Measurements from ENCODE around the gene DIAPH1.

DNA sequence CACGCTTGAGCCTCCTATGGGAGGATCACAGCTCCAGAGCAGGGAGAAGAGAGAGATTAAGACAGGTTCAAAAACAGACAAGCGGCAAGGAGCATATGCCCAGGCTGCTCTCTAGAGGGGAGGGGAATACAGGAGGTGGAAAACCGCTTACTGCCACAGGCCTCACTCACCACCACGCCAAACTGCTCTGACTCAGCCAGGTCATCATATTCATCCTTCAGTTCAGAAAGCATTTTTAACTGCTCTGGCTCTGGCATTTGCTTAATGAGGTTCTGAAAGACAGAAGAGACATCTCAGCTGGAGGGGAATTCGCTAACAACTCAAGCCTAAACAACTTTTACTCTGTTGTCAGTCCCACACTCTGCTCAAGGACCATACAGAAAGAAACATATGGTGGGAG, 89.8 kb downstream of the DIAPH1 start:
- TF ChIP-seq, protein P1, sequence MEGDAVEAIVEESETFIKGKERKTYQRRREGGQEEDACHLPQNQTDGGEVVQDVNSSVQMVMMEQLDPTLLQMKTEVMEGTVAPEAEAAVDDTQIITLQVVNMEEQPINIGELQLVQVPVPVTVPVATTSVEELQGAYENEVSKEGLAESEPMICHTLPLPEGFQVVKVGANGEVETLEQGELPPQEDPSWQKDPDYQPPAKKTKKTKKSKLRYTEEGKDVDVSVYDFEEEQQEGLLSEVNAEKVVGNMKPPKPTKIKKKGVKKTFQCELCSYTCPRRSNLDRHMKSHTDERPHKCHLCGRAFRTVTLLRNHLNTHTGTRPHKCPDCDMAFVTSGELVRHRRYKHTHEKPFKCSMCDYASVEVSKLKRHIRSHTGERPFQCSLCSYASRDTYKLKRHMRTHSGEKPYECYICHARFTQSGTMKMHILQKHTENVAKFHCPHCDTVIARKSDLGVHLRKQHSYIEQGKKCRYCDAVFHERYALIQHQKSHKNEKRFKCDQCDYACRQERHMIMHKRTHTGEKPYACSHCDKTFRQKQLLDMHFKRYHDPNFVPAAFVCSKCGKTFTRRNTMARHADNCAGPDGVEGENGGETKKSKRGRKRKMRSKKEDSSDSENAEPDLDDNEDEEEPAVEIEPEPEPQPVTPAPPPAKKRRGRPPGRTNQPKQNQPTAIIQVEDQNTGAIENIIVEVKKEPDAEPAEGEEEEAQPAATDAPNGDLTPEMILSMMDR (IDR thresholded peaks at IDR 0.05) = no peak
- TF ChIP-seq EZH2phosphoT487 (IDR thresholded peaks at IDR 0.05) = no peak
- TF ChIP-seq EZH2 (IDR thresholded peaks at IDR 0.05) = no peak

Data from neural progenitor cell (in vitro differentiated cells).